K562 (cell line): ENCODE results near the gene SEPHS1. TPM values are rescaled to one million over a fixed set of nuclear protein-coding genes. Genes with fewer than 3 reads are reported as not detected.

Experiments
- ATAC-seq: fragments of 200-7000 bp; cut with Tn5 transposase; 3 replicates; pipeline ENCODE4 v1.9.1; 2020; ENCODE audit warnings: moderate library complexity
- BruUV-seq: library from RNA; stranded (reverse); fragments of 400-500 nt; replicated peaks from 2 replicates; lab custom pipeline; 2021; lab: Mats Ljungman, UMichigan
- CTCF ChIA-PET: fragments of 300-600 bp; formaldehyde crosslinking; extraction: SDS; loops from one replicate; lab custom pipeline; 2021; ENCODE audit warnings: low intra/inter-chr PET ratio; lab: Yijun Ruan, JAX
- POLR2A ChIA-PET: fragments of 300-600, 350-650 bp; sonication (Branson Sonifier 250); formaldehyde crosslinking; extraction: SDS; loops from one replicate; lab custom pipeline; 2021; ENCODE audit warnings: antibody characterized with exemption, inconsistent platforms; lab: Yijun Ruan, JAX
- DNase-seq, 4 experiments: peaks; one replicate each; pipeline versions ENCODE4 v3.0.0 to v3.0.0-alpha.2; 2011 to 2018; ENCODE audit warnings: low spot score in 3 of 4, mixed read lengths in 3 of 4; ENCODE audit errors: extremely low read depth in 1 of 4
- FAIRE-seq: peaks from 2 replicates; lab custom pipeline; 2011; peaks lifted over from hg19 to GRCh38; lab: Jason Lieb, UNC
- H2AFZ ChIP-seq: 2 replicates; pipeline ENCODE4 v1.6.0; 2011; ENCODE audit warnings: low read depth, low read length, control low read depth, inconsistent platforms
- H3K27ac ChIP-seq: fragments of 200-600 bp; 3 replicates; pipeline ENCODE4 v1.8.0; 2011; ENCODE audit warnings: low read depth, mild to moderate bottlenecking, control low read depth, inconsistent platforms, low read length, moderate library complexity, mixed read lengths; ENCODE audit errors: extremely low read depth
- H3K27me3 ChIP-seq, 2 experiments: fragments of 300-600 bp in 1 of 2; 2 replicates in 1 of 2; 3 replicates in 1 of 2; pipeline versions ENCODE4 v1.6.0 to v1.8.0; 2011; ENCODE audit warnings: inconsistent platforms in 2 of 2, low read length in 2 of 2, mild to moderate bottlenecking in 1 of 2, mixed read lengths in 1 of 2, moderate library complexity in 1 of 2; ENCODE audit not compliant: control insufficient read depth in 2 of 2, insufficient read depth in 2 of 2
- H3K36me3 ChIP-seq: fragments of 300-600 bp; 3 replicates; pipeline ENCODE4 v1.8.0; 2011; ENCODE audit warnings: mild to moderate bottlenecking, low read length, inconsistent platforms; ENCODE audit not compliant: control insufficient read depth, insufficient read depth
- H3K4me1 ChIP-seq, 2 experiments: fragments of 200-600 bp in 1 of 2; replicated peaks in 1 of 2; 2 replicates in 1 of 2; 3 replicates in 1 of 2; pipeline versions ENCODE4 v1.5.1 to v1.8.0; 2011; ENCODE audit warnings: inconsistent platforms in 2 of 2, low read length in 2 of 2, mild to moderate bottlenecking in 1 of 2, mixed read lengths in 1 of 2, moderate library complexity in 1 of 2; ENCODE audit not compliant: control insufficient read depth in 2 of 2, insufficient read depth in 2 of 2
- H3K4me2 ChIP-seq: 2 replicates; pipeline ENCODE4 v1.6.1; 2011; ENCODE audit warnings: low read length, control low read depth, inconsistent platforms, mixed read lengths; ENCODE audit not compliant: insufficient read depth
- H3K4me3 ChIP-seq: fragments of 200-600 bp; sonication (generic), shearing (Covaris generic); 2 replicates; pipeline ENCODE4 v1.5.1; 2016; ENCODE audit warnings: control low read depth, inconsistent platforms
- H3K79me2 ChIP-seq: fragments of 200-600 bp; 3 replicates; pipeline ENCODE4 v1.8.0; 2011; ENCODE audit warnings: low read length, inconsistent platforms; ENCODE audit not compliant: control insufficient read depth, insufficient read depth
- H3K9ac ChIP-seq, 2 experiments: 2 replicates each; pipeline versions ENCODE4 v1.6.0 to v1.6.1; 2011; ENCODE audit warnings: low read depth in 2 of 2, low read length in 2 of 2, control low read depth in 1 of 2, inconsistent platforms in 1 of 2, mild to moderate bottlenecking in 1 of 2, mixed read lengths in 1 of 2; ENCODE audit not compliant: insufficient read depth in 1 of 2
- H3K9me1 ChIP-seq: one replicate; pipeline ENCODE4 v1.6.0; 2011; ENCODE audit warnings: inconsistent platforms, mild to moderate bottlenecking, low read length, moderate library complexity; ENCODE audit not compliant: control insufficient read depth, insufficient read depth
- H3K9me3 ChIP-seq: replicated peaks from 2 replicates; pipeline ENCODE4 v1.5.1; 2011; ENCODE audit warnings: low read depth, low read length, inconsistent platforms; ENCODE audit not compliant: control insufficient read depth, insufficient read depth
- H4K20me1 ChIP-seq: replicated peaks from 2 replicates; pipeline ENCODE4 v1.6.1; 2011; ENCODE audit warnings: low read length, inconsistent platforms, mixed read lengths; ENCODE audit not compliant: control insufficient read depth, insufficient read depth
- ERF ChIP-seq: fragments of 450-650 bp; formaldehyde crosslinking; IDR thresholded peaks from 2 replicates; pipeline ENCODE4 v1.4.0; 2020; ENCODE audit warnings: mild to moderate bottlenecking, mixed read lengths
- HINFP ChIP-seq: fragments of 450-650 bp; conservative IDR thresholded peaks from 2 replicates; pipeline ENCODE4 v1.6.1; 2016; ENCODE audit warnings: missing genetic modification characterization, low read depth, mild to moderate bottlenecking, control low read depth, missing compliant biosample characterization
- WGBS: fragments of 100-300 bp; shearing (Covaris generic); methylation state at CpG from one replicate; pipeline ENCODE4 v1.1.6; 2016; ENCODE audit warnings: low coverage, mixed read lengths; ENCODE audit not compliant: insufficient coverage; ENCODE audit errors: missing lambda C conversion rate; 5-methylcytosine and 5-hydroxymethylcytosine counted together
- in situ Hi-C: fragments of 300-500 bp; cut with MboI; formaldehyde crosslinking; loops from 4 replicates; pipeline ENCODE4 v1.15.0; 2018; ENCODE audit warnings: inconsistent platforms, mixed read lengths
- intact Hi-C: fragments of 100-400 bp; cut with micrococcal nuclease; formaldehyde crosslinking; loops from 2 replicates; pipeline ENCODE4 v1.14.2; 2022
- polyA plus RNA-seq, 8 experiments: library from polyadenylated mRNA; depleted of rRNA in 4 of 8; stranded (reverse) in 5 of 8; unstranded in 3 of 8; fragments of >200 nt; fragmentation: Nextera tagmentation in 2 of 8; fragmentation: Illumina TruSeq in 1 of 8; extraction: Ambion mirVana in 2 of 8; extraction: Trizol in 1 of 8; gene quantifications; 2 replicates each; pipeline versions ENCODE4 v1.2.1 to v1.2.3, GENCODE V29; 2011 to 2014; ENCODE audit warnings: inconsistent platforms in 1 of 8, missing spikeins in 1 of 8
- total RNA-seq, 7 experiments: library from RNA; depleted of rRNA in 6 of 7; stranded (reverse); fragments of >200 nt in 6 of 7; fragmentation: Illumina TruSeq in 2 of 7; extraction: Trizol in 2 of 7; gene quantifications; 2 replicates each; pipeline versions ENCODE4 v1.2.1 to v1.2.3, GENCODE V29; 2011 to 2021; ENCODE audit warnings: low replicate concordance in 1 of 7
- TF ChIP-seq, protein P1 (sequence below), 2 experiments: fragments of 450-650 bp; IDR thresholded peaks; 2 replicates each; pipeline ENCODE4 v1.6.1; 2018; ENCODE audit warnings: mild to moderate bottlenecking in 2 of 2, low read depth in 1 of 2; ENCODE audit not compliant: partially characterized antibody in 2 of 2

The SEPHS1 gene
- total and polyA plus RNA-seq, 9 of the 15 experiments (the other 6 are each of a cell fraction or from before 2014, with no cell fraction given) = 14.7 to 82.8 (median 41.8) TPM

DNA sequence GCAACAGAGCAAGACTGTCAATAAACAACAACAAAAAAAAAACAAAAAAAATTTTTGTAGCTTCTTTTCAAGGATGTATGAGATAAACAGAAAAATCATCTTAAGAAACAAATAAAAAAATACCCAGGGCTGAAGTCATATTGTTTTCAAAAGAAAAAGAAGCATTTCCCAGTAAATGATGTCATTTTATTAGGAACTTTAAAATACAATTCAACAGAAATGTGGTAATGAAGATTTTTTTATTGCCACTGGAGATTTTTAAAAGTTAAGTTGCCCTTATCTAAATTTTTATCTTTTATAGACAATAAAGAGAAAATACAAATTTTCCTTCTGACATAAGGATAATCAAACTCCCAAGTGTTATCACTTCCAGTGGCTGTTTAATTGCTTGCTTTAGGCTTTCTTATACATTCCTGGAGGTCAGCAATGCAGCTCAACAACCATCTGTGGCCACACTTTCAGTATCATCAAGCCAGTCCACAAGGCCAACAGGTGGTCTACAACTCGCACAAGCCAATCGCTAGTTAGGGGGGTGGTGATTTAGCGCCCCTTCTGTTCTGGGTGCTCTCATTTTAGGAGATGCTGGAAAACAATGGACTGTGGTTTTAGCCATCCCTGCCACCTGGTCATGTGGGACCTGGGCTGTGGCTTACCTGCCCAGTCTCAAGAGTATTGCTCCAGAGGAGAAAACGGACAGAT, 10.8 kb downstream of the SEPHS1 start:
- FAIRE-seq (no peak), DNase-seq (no peak), ATAC-seq (no peak)
- ChIA-PET CTCF (no interaction called here), POLR2A (no interaction called here)
- intact Hi-C loops = no loop called here
- Histone ChIP-seq H3K4me3 (no peak overlapping the region), H3K79me2 (no peaks in the 10 kb centered on the region), H4K20me1 (0 out of 2 replicates have a peak, but pooled peaks cover 5% of the 10 kb centered on the region), H3K36me3 (peaks cover 54% of the 10 kb centered on the region; the same call in 2 of the 3 replicates), H3K9ac (no peak overlapping the region), H2AFZ (no peak overlapping the region), H3K9me3 (no peaks in the 10 kb centered on the region), H3K27ac (no peak overlapping the region), H3K4me2 (no peak overlapping the region), H3K9me1 (no peaks in the 10 kb centered on the region), H3K4me1 (no peaks in the 10 kb centered on the region)
- 94% methylated on average over 3 of the region's 4 CpGs for WGBS
- in situ Hi-C loops = no loop called here
- BruUV-seq = no TSS peak
- TF ChIP-seq, protein P1, sequence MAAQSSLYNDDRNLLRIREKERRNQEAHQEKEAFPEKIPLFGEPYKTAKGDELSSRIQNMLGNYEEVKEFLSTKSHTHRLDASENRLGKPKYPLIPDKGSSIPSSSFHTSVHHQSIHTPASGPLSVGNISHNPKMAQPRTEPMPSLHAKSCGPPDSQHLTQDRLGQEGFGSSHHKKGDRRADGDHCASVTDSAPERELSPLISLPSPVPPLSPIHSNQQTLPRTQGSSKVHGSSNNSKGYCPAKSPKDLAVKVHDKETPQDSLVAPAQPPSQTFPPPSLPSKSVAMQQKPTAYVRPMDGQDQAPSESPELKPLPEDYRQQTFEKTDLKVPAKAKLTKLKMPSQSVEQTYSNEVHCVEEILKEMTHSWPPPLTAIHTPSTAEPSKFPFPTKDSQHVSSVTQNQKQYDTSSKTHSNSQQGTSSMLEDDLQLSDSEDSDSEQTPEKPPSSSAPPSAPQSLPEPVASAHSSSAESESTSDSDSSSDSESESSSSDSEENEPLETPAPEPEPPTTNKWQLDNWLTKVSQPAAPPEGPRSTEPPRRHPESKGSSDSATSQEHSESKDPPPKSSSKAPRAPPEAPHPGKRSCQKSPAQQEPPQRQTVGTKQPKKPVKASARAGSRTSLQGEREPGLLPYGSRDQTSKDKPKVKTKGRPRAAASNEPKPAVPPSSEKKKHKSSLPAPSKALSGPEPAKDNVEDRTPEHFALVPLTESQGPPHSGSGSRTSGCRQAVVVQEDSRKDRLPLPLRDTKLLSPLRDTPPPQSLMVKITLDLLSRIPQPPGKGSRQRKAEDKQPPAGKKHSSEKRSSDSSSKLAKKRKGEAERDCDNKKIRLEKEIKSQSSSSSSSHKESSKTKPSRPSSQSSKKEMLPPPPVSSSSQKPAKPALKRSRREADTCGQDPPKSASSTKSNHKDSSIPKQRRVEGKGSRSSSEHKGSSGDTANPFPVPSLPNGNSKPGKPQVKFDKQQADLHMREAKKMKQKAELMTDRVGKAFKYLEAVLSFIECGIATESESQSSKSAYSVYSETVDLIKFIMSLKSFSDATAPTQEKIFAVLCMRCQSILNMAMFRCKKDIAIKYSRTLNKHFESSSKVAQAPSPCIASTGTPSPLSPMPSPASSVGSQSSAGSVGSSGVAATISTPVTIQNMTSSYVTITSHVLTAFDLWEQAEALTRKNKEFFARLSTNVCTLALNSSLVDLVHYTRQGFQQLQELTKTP (IDR thresholded peaks at IDR 0.05; ENCODE audit: low read depth in 1 of 2, partially characterized antibody in 2 of 2) = no peak
- no peak for TF ChIP-seq ERF (CRISPR knock-in tag)
- no peak for TF ChIP-seq HINFP
- TF ChIP-seq, all 486 proteins: peak for 0
- H3K27me3 ChIP-seq = no peaks in the 10 kb centered on the region
